Activated CD4-positive, CD25-positive, alpha-beta regulatory T cell treated with anti-CD3 and anti-CD28 coated beads, Interleukin-2, amount 50 U/mL, for 72 hours (primary cell): ENCODE results near the gene BMAL2.

Experiments used
- DNase-seq: peaks from one replicate; pipeline ENCODE4 v3.0.0; 2021

Gene BMAL2

DNA sequence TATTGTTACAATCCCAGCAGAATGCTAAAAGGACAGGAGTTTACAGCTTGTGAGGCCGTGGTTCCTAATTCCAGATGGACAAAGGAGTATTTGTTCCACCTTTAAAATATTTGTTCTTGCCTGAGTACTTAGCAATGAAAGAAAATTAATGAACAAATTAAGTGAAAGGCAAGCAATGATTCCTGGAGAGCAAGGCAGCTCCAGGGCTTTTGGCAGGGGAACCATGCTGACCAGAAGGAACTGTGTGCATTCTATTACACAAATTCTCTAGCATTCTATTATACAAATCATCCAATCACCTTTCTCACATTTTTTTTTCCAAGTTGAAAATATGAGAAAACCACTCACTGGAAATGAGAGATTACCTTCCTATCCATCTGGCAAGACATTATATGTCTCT, 1.8 kb upstream of the BMAL2 start:
- no peak for DNase-seq

DNA sequence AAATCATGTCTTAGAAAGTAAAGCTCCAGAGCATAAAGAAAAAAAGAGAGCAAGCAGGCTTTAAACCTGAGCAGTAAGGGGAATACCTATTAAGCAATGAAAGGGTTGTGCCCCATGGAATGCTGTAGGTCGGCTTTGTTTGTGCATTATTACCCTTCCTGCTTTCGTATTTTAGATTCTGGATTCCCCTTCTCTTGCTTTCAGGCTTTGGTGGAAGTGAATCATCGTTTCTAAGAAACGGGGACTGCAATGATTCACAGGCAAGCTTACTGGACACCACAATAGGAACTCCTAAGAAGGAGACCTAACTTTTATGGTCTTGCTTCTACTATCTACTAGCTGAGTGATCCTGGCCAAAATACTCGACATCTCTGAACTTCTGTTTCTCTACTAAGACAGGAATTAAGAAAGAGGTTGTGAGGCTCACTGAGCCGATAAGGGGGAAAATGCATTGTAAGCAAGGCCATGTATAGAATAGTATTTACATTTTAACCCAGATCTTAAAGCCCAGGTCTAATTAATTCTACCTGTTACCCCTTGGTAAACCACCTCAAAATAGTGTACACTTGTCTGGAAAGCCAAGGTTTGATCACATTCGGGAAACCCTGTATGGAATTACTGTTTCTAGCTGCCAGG, 1.2 kb upstream of the BMAL2 start:
- no peak for DNase-seq

DNA sequence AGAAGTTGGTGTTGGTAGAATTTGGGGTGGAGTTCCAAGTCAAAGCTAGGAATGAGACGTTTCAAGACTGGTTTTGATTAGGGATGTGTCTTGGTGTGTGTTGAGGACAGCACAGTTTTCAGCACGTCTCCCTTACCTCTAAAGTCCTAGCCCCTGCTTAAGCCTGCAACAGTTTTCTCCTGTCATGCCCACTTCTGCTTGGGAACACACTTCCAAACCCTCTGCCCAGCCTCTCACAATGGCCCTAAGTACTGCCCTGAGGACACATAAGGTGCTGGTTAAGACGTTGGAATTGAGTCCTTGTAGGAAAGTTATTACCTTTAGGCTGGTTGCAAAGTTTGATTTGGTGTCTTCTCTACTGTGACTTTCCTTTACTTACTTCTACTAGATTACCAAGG, 710 bp upstream of the BMAL2 start:
- no peak for DNase-seq

DNA sequence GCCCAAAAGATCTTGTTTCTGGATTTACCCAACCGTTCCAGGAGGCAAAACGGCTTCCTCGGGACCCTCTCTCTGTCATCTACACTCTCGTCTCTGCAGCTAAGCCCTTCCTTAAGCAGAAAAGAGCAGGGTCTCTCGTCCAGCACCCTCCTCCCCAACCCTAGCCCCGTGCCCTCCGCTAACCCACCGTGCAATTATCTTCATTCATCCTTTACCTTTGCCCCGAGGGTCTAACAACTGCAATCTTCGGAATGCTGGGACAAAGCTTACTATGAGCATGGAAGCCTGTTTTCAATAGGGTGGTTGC, 276 bp upstream of the BMAL2 start:
- DNase-seq: no peak

DNA sequence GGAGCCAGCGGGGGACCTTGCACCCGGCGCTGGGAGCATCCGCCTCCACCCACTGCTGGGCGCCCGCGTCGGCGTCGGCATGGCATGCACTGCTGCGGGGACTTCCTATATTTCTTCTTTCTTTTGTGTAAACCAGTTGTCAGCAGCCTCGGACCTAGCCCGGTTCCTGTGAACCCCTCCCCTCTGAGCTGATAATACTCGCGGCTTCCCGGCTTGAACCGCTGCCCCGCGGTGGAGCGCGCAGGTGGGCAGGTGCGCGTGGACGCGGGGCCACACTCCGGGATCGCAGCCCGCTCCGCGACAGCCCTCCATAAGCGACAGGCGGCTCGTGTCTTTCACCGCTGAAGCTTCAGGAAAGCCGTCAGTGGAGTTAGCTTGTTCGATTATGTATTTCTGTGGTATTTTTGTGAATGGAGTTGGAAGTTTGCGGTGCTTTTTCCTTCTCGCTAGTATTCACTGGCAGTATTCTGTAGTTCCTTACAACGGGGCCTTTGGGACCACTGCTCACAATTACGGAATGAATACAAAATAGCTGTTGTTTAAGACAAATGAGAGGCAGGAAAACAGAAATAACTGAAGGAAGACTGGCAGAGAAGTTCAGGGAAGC, 870 bp downstream of the BMAL2 start:
- peak; percentile 59 for DNase-seq

DNA sequence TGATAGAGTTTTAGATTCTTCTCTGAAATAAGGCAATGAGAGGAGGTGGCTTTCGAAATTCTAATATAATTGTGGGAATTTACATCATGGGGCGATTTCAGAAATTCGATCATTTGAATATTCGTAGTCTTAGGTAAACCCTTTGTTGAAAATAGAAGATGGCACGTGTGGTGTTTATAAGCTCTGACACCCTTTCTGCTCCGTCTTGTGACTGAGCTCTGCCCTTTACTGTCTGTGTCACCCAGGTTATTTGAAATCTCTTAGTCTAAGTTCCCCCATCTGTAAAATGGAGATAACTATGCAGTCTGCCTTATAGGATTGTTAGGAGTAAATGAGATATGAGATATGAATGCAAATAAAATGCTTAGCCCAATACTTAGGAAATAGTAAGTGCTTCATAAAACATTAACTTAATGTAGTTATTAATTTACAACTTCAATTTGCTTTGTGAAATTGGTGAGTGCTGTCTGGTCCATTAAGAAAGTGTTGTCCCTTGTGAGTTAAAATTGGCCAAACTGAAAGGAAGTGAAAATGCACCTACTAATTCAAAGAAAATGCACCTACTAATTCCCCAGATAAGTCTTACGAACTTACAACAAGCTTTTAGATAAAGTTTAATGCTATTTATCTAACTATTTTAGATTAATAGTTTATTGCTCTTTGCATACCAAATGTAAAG, 1.5 kb downstream of the BMAL2 start:
- DNase-seq: no peak

DNA sequence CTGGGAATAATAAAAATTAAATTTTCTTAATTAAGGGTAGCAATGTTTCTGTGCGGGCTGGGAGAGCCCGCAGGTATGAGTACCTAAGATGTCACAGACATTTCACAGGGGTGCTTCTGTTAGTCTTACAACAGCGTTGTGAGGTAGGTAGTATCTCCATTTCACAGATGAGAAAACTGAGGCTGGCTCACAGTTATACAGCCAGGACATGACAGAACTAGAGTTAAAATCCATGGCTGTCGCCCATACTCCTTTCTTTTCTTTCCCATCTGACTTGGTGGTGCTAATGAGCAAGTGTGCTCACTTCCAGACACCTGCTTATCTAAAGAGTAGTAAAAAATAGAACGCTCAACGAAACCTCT, 2.1 kb downstream of the BMAL2 start:
- no peak for DNase-seq

DNA sequence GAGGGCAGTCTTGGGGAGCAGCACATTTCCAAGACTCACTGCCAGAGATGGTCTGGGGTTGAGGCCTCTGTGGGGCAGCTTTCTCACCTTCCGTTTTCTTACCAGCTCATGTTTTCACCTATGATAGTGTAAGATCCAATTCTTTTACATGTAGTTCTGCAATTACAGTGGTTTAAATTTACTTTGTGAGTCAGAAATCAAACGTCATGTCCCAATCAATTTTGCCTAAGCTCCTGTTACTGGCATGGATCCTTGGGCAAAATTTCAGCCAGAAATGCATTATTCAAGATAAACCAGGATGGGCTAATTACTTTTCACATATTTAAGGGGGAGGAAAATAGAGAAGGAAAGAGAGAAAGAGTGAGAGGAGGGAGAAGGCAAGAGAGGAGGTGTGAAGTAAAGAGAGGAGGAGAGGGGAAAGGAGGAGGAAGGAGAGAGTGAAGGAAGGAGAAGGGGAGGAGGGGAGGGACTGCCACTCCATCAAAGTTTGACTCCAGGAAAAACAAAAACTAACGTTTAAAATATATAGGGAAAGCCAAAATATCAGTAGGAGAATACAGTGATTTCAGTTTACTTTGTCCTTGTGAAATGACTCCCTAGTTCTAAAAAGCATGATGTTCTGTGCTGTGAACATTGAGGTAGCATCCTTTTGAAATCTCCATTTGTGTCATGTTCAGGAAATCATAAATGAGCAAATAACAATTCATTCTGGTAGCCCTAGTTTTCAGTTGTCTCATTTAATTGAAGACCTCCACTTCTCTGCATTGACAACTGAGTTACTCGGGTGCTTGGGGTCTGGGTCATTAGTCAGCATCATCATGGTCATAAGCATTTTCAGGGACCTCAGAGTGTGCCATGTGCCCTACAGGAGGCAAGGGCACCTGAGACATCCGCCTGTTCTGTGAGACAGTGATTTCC, 3.0 kb downstream of the BMAL2 start:
- no peak for DNase-seq

DNA sequence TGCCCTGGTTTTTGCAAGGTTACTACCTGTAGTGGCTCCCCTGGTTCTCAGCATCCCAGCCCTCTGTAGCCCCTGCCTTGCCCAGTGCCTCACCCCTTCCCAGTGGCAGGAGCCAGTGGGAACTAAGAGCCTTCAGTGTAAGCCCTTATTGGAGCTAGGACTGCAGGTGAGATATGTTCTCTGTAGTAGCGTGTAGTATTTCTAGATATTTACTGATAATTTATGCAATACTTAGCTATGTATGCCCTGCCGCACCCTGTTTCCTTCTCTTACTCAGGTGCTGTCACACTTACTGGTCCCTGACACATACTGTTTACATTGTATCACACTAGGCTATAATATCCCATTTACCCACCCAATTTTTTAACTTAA, 3.6 kb downstream of the BMAL2 start:
- DNase-seq: no peak

DNA sequence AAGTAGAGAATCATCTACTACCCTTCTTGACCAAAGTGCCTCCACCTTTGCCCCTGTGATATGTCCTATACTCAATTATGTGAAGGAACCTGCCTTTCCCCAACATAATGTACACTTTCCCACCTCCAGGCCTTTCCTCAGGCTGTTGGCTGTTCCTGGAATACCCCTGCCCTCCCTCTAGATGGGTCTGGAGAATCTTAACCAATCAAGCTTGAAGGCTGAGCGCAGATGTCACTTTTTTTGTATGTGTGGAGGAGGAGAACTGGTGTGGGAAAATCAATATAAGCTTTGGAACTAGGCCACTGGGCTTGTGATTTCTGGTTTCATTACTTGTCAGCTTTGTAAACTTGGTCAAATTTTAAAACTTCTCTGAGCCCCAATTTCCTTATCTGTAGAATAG, 4.7 kb downstream of the BMAL2 start:
- no peak for DNase-seq

DNA sequence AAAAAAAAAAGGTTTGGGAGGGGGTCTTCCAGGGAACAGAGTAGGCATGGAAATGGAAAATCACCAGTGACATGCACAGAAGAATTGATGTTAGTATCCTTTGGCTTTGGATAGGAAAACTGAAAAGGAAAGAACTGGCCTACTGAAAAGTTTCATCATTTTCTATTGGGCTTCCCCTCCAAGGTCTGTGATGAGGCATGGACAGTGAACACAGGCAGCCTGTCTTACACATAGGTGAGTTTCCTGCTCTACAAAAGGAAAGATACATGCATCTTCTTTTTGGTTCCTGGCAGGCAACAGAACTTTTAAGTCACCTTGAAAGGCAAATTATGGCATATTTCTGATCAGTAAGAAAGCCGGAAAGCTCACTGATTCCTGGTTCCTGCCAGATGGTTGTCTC, 5.8 kb downstream of the BMAL2 start:
- no peak for DNase-seq

DNA sequence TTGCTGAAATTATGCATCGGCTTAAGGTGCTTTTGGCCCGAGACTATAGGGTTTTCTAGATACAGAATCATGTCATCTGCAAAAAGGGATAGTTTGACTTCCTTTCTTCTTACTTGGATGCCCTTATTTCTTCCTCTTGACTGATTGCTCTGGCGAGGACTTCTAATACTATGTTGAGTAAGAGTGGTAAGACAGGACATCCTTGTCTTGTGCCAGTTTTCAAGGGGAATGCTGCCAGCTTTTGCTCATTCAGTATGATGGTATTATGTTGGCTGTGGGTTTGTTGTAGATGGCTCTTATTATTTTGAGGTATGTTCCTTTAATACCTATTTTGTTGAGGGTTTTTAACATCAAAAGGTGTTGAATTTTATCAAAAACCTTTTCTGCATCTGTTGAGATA, 8.3 kb downstream of the BMAL2 start:
- DNase-seq: no peak

DNA sequence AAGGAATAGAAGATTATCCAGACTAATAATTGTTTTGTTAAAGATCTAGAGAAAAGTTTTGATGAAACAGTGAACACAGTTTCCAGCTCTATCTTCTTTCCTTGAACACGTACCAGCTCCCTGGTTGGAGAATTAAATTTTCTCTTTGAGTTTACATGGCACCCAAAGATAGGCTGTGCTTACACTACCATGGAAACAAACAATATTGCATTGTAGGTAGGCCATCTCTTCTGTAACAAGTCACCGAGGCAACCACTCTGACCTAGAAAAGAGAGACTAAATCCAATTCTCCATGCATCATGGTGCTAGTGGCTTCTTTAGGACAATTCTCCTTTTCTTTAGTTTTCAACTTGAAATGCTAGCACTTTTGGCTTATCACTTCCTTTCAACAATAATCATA, 9.9 kb downstream of the BMAL2 start:
- DNase-seq: no peak

DNA sequence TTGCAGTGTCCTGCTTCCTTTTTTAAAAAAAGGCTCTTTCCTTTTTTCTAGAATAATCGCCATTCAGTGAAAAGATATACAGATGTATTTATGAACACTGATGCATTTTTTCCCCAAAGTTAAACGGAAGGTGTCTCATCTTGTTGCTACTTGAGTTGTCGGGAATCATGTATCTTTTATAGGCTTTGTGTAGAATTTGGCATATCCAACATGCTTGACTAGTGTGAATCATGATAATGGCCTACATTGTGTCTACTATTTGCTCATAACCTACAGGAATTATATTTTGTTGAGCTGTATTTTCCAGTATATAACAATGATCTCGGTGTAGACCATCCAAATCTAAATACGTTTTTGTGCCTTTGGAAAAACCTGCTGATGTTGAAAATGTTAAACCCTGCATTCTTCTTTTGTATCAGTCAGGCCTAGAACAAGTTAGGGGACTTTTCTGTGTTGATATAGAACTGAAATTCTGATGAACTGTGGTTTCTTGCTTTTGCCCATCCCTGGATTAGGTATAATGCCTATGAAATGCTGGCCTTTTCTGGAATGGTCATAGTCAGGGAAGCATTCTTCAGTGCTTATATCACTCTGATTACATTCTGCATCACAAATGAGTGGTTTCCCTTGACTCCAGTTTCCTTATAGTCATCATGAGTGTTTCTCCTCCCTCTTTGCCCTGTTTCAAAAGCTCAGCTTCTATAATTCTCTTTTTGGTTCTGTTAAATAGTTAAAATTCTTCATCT, 10.8 kb downstream of the BMAL2 start:
- no peak for DNase-seq

DNA sequence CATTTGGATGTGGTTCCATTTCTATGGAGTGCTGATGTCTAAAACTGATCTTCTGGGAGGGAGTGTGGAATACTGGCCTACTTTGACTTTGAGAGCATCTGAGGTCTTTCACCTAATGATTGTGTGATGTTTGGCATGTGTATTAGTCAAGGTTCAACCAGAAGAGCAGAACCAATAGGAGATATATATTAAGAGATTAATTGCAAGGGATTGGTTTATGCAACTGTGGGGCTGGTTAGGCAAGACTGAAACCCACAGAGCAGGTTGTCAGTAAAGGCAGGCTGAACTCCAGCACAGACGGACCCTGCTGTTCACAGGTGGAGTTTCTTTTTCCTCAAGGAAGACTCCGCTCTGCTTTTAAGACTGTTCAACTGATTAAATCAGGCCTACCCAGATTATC, 11.6 kb downstream of the BMAL2 start:
- no peak for DNase-seq

DNA sequence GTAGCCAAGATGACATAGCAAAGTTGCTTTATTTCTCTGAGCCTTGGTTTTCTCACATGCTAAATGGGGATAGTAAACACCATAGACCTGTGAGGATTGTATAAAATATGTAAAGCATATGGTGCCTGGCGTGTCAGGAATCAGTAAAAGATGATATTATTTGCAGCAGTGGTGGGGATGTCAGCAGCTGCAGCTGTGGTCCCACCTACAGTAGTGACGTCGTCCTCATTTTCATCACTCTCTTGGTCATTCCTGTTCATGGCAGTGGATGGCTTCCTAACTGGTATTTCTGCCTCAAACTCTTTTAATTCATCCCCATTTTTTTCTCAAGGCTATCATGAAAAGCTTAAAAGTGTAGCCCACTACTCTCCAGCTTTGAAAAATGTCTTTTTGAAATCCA, 12.1 kb downstream of the BMAL2 start:
- no peak for DNase-seq

DNA sequence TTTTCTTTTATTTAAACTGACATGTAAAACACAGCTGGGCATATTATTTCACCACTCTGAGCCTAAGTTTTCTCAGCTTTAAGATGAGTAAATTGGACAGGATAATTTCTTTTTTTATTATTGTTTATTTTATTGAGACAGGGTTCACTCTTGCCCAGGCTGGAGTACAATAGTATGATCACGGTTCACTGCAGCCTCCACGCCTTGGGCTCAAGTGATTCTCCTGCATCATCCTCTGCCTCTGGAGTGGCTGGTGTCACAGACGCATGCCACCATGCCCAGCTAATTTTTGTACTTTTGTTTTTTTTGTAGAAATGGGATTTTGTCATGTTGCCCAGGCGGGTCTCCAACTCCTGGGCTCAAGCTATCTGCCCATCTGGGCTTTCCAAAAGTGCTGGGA, 12.7 kb downstream of the BMAL2 start:
- DNase-seq: no peak

DNA sequence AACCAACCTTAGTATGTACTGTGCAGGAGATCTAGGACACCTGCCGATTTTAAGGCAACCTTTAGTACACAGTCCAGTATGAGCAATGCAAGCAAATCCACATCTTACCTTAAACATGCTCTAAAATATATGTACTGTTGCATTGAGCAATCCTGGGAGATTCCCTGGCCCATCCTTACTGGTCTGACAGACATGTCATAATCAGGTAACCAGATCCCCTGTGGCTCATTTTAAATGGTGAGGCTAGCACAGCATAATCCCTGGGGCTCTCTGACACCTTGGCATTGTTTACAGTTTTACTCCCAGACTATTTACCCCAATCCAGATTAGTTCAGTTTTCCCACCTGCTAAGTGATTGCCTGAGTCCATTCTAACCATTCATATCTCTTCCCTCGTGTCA, 15.1 kb downstream of the BMAL2 start:
- DNase-seq: no peak

DNA sequence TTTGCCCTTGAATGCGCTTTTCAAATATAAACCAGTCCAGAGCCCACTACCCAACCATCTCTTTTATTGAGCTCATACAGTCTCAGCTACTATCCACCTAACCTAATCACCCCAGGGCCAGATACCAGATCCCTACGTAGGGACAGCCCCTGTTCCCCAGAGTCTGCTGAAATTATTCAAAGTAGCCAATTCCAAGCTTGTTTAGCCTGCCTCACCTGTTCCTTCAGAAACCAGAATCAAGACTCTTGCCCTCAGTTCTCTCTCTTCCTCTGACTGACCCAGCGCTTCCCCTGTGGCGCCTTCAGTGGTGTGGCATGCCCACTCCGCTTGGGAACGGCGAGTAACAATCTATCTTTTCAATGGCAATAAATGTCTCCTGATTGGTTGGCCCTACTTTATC, 18.8 kb downstream of the BMAL2 start:
- no peak for DNase-seq

DNA sequence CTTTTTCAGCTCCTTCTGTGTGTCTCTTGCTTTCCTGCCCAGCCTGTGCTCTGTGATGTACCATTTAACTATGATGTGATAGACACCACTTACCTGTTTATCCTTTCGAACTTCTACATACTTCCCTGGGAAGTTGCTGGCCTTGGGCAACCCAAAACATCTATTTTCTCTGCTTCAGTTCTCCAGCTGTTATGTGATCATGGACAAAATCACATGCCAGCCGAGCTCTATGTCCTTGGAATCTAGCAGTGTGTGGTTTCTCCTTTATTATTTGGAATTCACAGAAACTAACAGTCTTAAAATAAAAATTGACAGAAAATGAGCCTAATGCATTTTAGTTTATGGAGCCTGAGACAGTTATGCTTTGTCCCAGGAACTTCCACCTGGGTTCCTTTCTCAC, 22.9 kb downstream of the BMAL2 start:
- DNase-seq: no peak

DNA sequence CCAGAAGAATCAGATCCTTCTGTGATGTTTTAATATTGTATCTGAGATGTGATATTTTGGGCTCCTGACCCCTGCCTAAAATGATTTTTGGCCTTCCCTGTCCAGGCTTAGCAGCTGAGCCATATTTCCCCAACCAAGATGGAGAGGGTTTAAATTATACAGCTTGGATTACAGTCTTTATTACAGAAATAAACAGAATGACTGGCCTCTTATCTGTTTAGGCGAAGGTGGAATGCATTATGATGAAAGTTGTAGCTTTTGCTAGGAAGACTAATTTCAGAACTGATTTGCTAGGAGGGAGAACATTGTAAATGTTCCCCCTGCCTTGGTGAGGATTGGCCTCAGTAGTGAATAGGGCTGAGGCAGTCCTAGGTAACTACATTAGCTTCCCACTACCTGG, 23.3 kb downstream of the BMAL2 start:
- no peak for DNase-seq

DNA sequence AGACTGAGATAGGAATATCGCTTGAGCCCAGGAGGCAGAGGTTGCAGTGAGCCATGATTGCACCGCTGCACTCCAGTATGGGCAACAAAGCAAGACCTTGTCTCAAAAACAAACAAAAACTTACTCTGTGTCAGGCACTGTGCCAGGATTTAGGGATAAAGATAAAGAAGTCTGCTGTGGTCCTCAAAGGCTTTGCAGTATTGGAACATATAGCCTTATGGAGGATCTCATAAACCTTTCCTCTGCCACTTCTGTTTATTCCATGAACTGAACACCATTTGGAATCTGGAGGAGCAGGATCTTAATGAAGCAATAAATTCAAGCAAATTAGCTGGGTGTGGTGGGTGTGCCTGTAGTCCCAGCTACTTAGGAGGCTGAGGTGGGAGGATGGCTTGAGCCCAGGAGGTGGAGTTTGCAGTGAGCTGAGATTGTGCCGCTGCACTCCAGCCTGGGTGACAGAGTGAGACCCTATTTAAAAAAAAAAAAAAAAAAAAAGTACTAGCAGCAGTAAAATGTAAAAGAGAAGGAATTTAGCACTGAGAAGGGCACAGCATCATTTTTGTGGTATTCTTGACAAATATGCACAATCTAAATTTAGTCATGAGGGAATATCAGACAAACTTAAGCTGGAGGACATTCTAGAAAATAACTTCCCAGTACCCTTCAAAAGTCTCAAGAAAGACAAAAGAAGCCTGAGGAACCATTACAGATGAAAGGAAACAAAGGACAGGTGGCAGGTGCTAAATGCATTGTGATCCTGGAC, 27.1 kb downstream of the BMAL2 start:
- no peak for DNase-seq

DNA sequence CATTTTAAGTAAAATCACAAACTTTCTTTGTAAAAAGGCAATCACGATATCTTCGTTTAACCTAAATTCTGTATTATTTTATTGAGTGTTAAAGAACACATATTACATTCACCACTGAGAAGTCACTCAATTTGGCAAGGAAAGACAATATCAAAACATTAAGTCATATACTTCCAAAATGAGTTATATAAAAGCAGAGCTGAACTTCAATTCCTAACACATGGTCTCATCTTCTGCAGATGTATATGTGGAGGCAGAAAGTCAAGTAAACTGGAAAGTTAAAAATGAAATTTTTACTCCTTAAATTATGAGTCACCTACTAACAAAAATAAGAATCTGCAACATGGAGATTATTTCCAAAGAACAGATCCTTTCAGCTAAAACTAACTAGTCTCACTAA, 28.7 kb downstream of the BMAL2 start:
- no peak for DNase-seq
